Right atrium auricular region (tissue), 2 donors: ENCODE measurements around the gene CCNF. TPM values are rescaled to one million over a fixed set of nuclear protein-coding genes. Genes with fewer than 3 reads are reported as not detected.

Source experiments
- DNase-seq: peaks from one replicate; pipeline ENCODE4 v3.0.0-alpha.2; 2019; ENCODE audit warnings: low spot score
- H3K27ac ChIP-seq, 2 donors: fragments of 200-600 bp; sonication (generic); 1 replicate in 1 of 2; 2 replicates in 1 of 2; pipeline ENCODE4 v1.5.1; 2016 to 2019
- H3K27me3 ChIP-seq, 2 donors: fragments of 200-600 bp; sonication (generic); one replicate each; pipeline versions ENCODE4 v1.5.1 to v1.6.0; 2017 to 2019
- H3K36me3 ChIP-seq: fragments of 200-600 bp; sonication (generic); one replicate; pipeline ENCODE4 v1.5.1; 2016
- H3K4me1 ChIP-seq, 2 donors: fragments of 200-600 bp; sonication (generic); one replicate each; pipeline versions ENCODE4 v1.5.1 to v1.6.0; 2017 to 2019
- H3K4me3 ChIP-seq, 2 donors: fragments of 200-600 bp; sonication (generic); 1 replicate in 1 of 2; 2 replicates in 1 of 2; pipeline ENCODE4 v1.5.1; 2017 to 2019; ENCODE audit warnings: mild to moderate bottlenecking in 1 of 2, moderate library complexity in 1 of 2
- H3K9me3 ChIP-seq, 2 donors: fragments of 200-600 bp; sonication (generic); one replicate each; pipeline ENCODE4 v1.5.1; 2019
- CTCF ChIP-seq, 2 donors: fragments of 200-600 bp; sonication (generic); IDR thresholded peaks; one replicate each; pipeline ENCODE4 v1.5.1; 2019; ENCODE audit warnings: antibody characterized with exemption in 2 of 2
- total RNA-seq, 2 donors: library from RNA; depleted of rRNA; stranded (reverse); fragments of >200 nt; gene quantifications; one replicate each; pipeline ENCODE4 v1.1.0, GENCODE V29; 2016

Gene CCNF
- total RNA-seq, 2 donors from 2014 or later = 1.4 to 1.7 TPM

GRCh38 chr16:2468725-2469398 lies 39.6 kb downstream of the CCNF start:
- no peak for DNase-seq
- no peaks in the 10 kb centered on the region for H3K36me3 ChIP-seq
- peak overlapping the region in 1 of 2 donors; percentile 64 for H3K4me3 ChIP-seq
- H3K4me1 ChIP-seq = peaks cover 0 to 62% of the 10 kb centered on the region in 2 donors
- no peak for TF ChIP-seq CTCF (IDR thresholded peaks at IDR 0.05)
- peaks cover 2 to 6% of the 10 kb centered on the region in 2 donors for H3K27me3 ChIP-seq
- no peaks in the 10 kb centered on the region for H3K9me3 ChIP-seq
- no peak overlapping the region for H3K27ac ChIP-seq

GRCh38 chr16:2469399-2470233 lies 40.4 kb downstream of the CCNF start:
- Histone ChIP-seq H3K9me3 (no peaks in the 10 kb centered on the region), H3K4me3 (no peak overlapping the region), H3K27ac (no peak overlapping the region), H3K27me3 (peaks cover 2 to 6% of the 10 kb centered on the region in 2 donors), H3K4me1 (peaks cover 0 to 69% of the 10 kb centered on the region in 2 donors), H3K36me3 (no peaks in the 10 kb centered on the region)
- DNase-seq = no peak
- TF ChIP-seq CTCF (IDR thresholded peaks at IDR 0.05) = no peak

GRCh38 chr16:2470234-2470601 lies 41.0 kb downstream of the CCNF start:
- H3K4me3 ChIP-seq = no peak overlapping the region
- no peaks in the 10 kb centered on the region for H3K36me3 ChIP-seq
- TF ChIP-seq CTCF (IDR thresholded peaks at IDR 0.05) = no peak
- H3K4me1 ChIP-seq = peaks cover 0 to 70% of the 10 kb centered on the region in 2 donors
- H3K27ac ChIP-seq = no peak overlapping the region
- DNase-seq = no peak
- H3K9me3 ChIP-seq = no peaks in the 10 kb centered on the region
- peaks cover 2 to 6% of the 10 kb centered on the region in 2 donors for H3K27me3 ChIP-seq

- Histone ChIP-seq H3K4me1 (peaks cover 0 to 74% of the 10 kb centered on the region in 2 donors), H3K27me3 (peaks cover 2 to 6% of the 10 kb centered on the region in 2 donors), H3K4me3 (peak overlapping the region in 1 of 2 donors; percentile 47), H3K9me3 (no peaks in the 10 kb centered on the region), H3K27ac (no peak overlapping the region), H3K36me3 (no peaks in the 10 kb centered on the region)
- DNase-seq = no peak
- no peak for TF ChIP-seq CTCF (IDR thresholded peaks at IDR 0.05)
These were observed 41.4 kb downstream of the CCNF start for GRCh38 chr16:2470603-2471015.

- H3K27me3 ChIP-seq = peaks cover 2 to 6% of the 10 kb centered on the region in 2 donors
- H3K27ac ChIP-seq = no peak within 1 kb of the TSS
These were observed 41.9 kb downstream of the CCNF start, which contains the start of gene NTN3 for GRCh38 chr16:2471016-2471652. Gene NTN3, plus strand, starts transcription at chr16:2471297. Its CDS starts 405 bp downstream, at chr16:2471702.

More at GRCh38 chr16:2471016-2471652, 41.9 kb downstream of the CCNF start, which contains the start of gene NTN3:
- Histone ChIP-seq H3K9me3 (no peaks in the 10 kb centered on the region), H3K4me1 (peaks cover 0 to 80% of the 10 kb centered on the region in 2 donors), H3K36me3 (no peaks in the 10 kb centered on the region), H3K4me3 (peak within 1 kb of the TSS; percentile 15 to 47)
- no peak for DNase-seq
- TF ChIP-seq CTCF (IDR thresholded peaks at IDR 0.05) = no peak
